ENCODE results near the gene SEPTIN1.

DNA sequence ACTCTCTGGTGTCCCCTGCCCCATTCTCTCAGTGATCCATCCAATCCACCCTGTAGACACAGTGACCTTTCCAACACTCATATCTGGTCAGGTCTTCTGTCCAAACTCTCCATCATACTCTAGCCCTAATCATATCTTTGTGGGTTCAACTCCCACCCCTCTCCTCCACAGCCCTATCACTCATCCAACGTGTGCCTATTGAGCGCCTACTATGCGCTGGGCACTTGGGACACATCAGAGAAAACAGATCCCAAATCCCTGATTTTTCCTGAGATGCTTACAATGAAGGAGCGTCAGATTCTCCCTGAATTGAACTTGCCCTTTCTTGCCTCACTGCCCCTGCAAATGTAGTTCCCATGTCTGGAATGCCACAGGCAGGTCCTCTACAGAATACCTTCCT lies 45.7 kb upstream of the SEPTIN1 start:
- TF ChIP-seq, protein P1, sequence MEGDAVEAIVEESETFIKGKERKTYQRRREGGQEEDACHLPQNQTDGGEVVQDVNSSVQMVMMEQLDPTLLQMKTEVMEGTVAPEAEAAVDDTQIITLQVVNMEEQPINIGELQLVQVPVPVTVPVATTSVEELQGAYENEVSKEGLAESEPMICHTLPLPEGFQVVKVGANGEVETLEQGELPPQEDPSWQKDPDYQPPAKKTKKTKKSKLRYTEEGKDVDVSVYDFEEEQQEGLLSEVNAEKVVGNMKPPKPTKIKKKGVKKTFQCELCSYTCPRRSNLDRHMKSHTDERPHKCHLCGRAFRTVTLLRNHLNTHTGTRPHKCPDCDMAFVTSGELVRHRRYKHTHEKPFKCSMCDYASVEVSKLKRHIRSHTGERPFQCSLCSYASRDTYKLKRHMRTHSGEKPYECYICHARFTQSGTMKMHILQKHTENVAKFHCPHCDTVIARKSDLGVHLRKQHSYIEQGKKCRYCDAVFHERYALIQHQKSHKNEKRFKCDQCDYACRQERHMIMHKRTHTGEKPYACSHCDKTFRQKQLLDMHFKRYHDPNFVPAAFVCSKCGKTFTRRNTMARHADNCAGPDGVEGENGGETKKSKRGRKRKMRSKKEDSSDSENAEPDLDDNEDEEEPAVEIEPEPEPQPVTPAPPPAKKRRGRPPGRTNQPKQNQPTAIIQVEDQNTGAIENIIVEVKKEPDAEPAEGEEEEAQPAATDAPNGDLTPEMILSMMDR (IDR thresholded peaks at IDR 0.05; ENCODE audit: poor library complexity) = no peak
- no peak for TF ChIP-seq EZH2phosphoT487 (IDR thresholded peaks at IDR 0.05; ENCODE audit: low read depth, severe bottlenecking, unreplicated experiment)
